GM21576 (cell line): ENCODE results near the gene PEX11A.

Experiments
- ATAC-seq: cut with Tn5 transposase; IDR thresholded peaks from one replicate; pipeline ENCODE4 v1.9.1; 2021; ENCODE audit warnings: mild to moderate bottlenecking, moderate library complexity; ENCODE audit not compliant: unreplicated experiment

Gene PEX11A

DNA sequence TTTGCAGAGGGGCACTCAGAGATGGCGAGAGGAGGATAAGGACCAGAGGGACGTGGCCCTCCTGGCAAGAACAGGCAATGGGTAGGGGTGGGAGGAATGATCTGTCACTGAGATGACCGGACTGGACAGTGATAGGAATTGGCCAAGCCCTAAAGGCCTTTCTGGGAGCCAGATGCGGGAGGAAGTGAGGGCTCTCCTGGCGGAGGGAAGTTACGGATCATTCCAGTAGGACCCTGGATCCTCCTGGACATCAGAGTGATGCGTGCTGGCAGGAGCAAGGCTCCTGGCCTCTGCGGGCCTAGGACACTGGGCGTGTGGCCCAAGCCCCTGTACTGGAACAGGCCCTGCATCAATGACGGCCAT is 58.7 kb downstream of the PEX11A start:
- ATAC-seq, result no peak
